ENCODE results near the gene FRAT2. TPM values are rescaled to one million over a fixed set of nuclear protein-coding genes. Genes with fewer than 3 reads are reported as not detected.

FRAT2 gene
- total and polyA plus RNA-seq, 2 donors (not counting 3 experiments of a cell fraction or from before 2014, with no cell fraction given): 6.6 to 11.3 TPM

GRCh38 chr10:97325754-97326153 is 8.8 kb downstream of the FRAT2 start:
- DNase-seq (ENCODE audit: low read depth, low spot score) (no peak), FAIRE-seq (no peak)
- TF ChIP-seq GATA2 (IDR thresholded peaks at IDR 0.05; ENCODE audit: insufficient read depth, insufficient read length, low read depth, low read length) (no peak), EZH2 (IDR thresholded peaks at IDR 0.05; ENCODE audit: borderline replicate concordance, low read depth, low read length, severe bottlenecking) (no peak), FOS (IDR thresholded peaks at IDR 0.05; ENCODE audit: borderline replicate concordance, insufficient read depth, low read length) (no peak), POLR2AphosphoS5 (IDR thresholded peaks at IDR 0.05; ENCODE audit: insufficient read depth, low read depth, low read length) (no peak), POLR2A (IDR thresholded peaks at IDR 0.05; ENCODE audit: low read depth, low read length) (no peak), MYC (IDR thresholded peaks at IDR 0.05; ENCODE audit: low read depth, low read length) (no peak), JUN (IDR thresholded peaks at IDR 0.05; ENCODE audit: borderline replicate concordance, insufficient read depth, insufficient read length, low read depth) (no peak)
- TF ChIP-seq, protein P1, sequence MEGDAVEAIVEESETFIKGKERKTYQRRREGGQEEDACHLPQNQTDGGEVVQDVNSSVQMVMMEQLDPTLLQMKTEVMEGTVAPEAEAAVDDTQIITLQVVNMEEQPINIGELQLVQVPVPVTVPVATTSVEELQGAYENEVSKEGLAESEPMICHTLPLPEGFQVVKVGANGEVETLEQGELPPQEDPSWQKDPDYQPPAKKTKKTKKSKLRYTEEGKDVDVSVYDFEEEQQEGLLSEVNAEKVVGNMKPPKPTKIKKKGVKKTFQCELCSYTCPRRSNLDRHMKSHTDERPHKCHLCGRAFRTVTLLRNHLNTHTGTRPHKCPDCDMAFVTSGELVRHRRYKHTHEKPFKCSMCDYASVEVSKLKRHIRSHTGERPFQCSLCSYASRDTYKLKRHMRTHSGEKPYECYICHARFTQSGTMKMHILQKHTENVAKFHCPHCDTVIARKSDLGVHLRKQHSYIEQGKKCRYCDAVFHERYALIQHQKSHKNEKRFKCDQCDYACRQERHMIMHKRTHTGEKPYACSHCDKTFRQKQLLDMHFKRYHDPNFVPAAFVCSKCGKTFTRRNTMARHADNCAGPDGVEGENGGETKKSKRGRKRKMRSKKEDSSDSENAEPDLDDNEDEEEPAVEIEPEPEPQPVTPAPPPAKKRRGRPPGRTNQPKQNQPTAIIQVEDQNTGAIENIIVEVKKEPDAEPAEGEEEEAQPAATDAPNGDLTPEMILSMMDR (IDR thresholded peaks at IDR 0.05; ENCODE audit: extremely low read depth in 1 of 2, insufficient read depth in 1 of 2, low read depth in 1 of 2, low read length in 2 of 2): no peak
- TF ChIP-seq, protein P2, sequence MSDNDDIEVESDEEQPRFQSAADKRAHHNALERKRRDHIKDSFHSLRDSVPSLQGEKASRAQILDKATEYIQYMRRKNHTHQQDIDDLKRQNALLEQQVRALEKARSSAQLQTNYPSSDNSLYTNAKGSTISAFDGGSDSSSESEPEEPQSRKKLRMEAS (IDR thresholded peaks at IDR 0.05; ENCODE audit: insufficient read depth, insufficient read length): no peak
- H3K9me1 ChIP-seq (replicated peaks; ENCODE audit: control insufficient read depth, extremely low read depth, insufficient read depth, low read length): no peaks in the 10 kb centered on the region
- H3K9me3 ChIP-seq (replicated peaks; ENCODE audit: control insufficient read depth, insufficient read depth, low read length): no peaks in the 10 kb centered on the region
- peaks cover 3% of the 10 kb centered on the region for H3K79me2 ChIP-seq (ENCODE audit: control insufficient read depth, insufficient read depth, low read length)
- no peak overlapping the region for H3K4me3 ChIP-seq (replicated peaks in 1 of 3; ENCODE audit: insufficient read depth in 1 of 3, low read depth in 1 of 3, low read length in 3 of 3)
- ChIA-PET POLR2A (no interaction called here), CTCF (interaction anchor here (2.3 kb wide), 1 partner anchor 47 kb away, joined by 7 read pairs; no protein-coding TSS in a partner anchor)
- no peak overlapping the region for H3K4me2 ChIP-seq (ENCODE audit: insufficient read depth, low read length)
- no TSS peak for BruUV-seq (replicated peaks)
- no peak overlapping the region for H2AFZ ChIP-seq (ENCODE audit: low read depth, low read length)
- intact Hi-C loops (cut with micrococcal nuclease) (no loop called here), dilution Hi-C loops (cut with MboI; ENCODE audit: extremely low pct_ligation_motif_present, low sequenced_read_pairs) (no loop called here)
- H3K36me3 ChIP-seq (ENCODE audit: control insufficient read depth in 2 of 2, extremely low read depth in 1 of 2, insufficient read depth in 2 of 2, low read length in 2 of 2): peaks cover 0 to 5% of the 10 kb centered on the region in 2 experiments
- no peaks in the 10 kb centered on the region for H3K27me3 ChIP-seq (ENCODE audit: control insufficient read depth in 2 of 2, insufficient read depth in 2 of 2, low read length in 2 of 2)
- no peak overlapping the region for H3K9ac ChIP-seq (replicated peaks; ENCODE audit: extremely low read depth, insufficient read depth, low read length)
- peaks cover 8% of the 10 kb centered on the region for H3K4me1 ChIP-seq (ENCODE audit: control insufficient read depth, extremely low read depth, insufficient read depth, low read length)
- no peak overlapping the region for H3K27ac ChIP-seq (ENCODE audit: insufficient read depth, low read depth, low read length)
- H4K20me1 ChIP-seq (replicated peaks; ENCODE audit: control insufficient read depth, extremely low read depth, insufficient read depth, low read length): no peaks in the 10 kb centered on the region

Data from endothelial cell of umbilical vein (primary cell).